Rectal smooth muscle tissue (tissue), 1 donor: ENCODE measurements around the gene GABRG3.

Experiments
- H3K27ac ChIP-seq: one replicate; pipeline ENCODE4 v1.7.0; 2013; ENCODE audit warnings: low read depth, low read length, inconsistent platforms
- H3K27me3 ChIP-seq: one replicate; pipeline ENCODE4 v1.7.0; 2013; ENCODE audit warnings: low read length; ENCODE audit not compliant: control insufficient read depth, insufficient read depth
- H3K36me3 ChIP-seq: one replicate; pipeline ENCODE4 v1.7.0; 2013; ENCODE audit warnings: low read length; ENCODE audit not compliant: control insufficient read depth, insufficient read depth
- H3K4me1 ChIP-seq: one replicate; pipeline ENCODE4 v1.7.0; 2013; ENCODE audit warnings: low read length; ENCODE audit not compliant: control insufficient read depth, insufficient read depth
- H3K4me3 ChIP-seq: one replicate; pipeline ENCODE4 v1.7.0; 2013; ENCODE audit warnings: low read length
- H3K9ac ChIP-seq: one replicate; pipeline ENCODE4 v1.7.0; 2013; ENCODE audit warnings: low read length

The GABRG3 gene

DNA sequence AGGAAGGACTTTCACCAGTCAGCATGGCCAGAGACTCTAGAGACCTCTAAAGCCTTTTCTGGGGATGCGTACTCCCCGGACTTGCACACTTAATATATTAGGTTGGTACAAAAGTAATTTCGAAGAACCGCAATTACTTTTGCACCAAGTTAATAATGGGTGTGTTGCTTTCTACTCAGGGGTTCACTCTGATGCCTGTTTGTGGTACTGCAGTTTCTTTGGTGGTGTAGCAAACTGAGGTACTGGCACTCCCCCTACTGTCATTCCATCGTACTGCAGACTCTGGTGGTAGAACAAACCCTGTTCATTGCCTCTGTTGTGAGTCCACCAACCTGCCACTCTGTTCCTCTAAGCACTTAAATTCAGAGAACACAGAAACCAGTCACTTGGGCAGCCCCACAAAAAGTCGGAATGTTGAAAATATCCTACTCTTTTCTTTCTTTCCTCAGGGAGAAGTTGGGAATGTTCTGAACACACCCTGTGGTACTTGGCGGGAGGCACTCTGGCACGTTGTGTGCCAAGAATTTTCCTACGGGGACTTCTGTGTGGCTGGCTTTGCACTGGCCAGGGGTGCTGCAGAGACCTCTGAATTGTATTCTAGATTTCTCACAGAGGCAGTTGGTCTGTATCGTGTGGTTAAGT lies 46.3 kb downstream of the GABRG3 start:
- no peaks in the 10 kb centered on the region for H3K27me3 ChIP-seq
- H3K27ac ChIP-seq, result no peak overlapping the region
- no peaks in the 10 kb centered on the region for H3K36me3 ChIP-seq
- H3K4me3 ChIP-seq, result no peak overlapping the region
- no peaks in the 10 kb centered on the region for H3K4me1 ChIP-seq
- no peak overlapping the region for H3K9ac ChIP-seq

DNA sequence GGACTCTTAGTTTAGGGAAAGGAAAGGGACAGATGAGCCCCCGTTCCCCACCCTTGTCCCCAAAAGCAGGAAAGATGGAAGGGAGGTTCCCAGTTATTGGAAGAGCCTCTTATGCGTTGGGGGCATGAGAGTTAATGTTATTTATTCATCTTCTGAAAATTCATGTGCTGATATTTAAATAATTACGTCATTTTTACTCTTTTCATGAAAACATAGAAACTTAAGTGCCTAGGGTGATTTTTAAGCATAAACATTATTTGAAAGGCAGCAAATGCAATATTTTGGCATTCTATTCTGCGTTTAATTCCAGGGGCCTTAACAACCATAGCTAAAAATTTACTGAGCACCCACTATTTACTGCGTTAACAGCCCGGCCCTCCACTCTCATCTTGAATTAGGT lies 48.7 kb downstream of the GABRG3 start:
- no peaks in the 10 kb centered on the region for H3K27me3 ChIP-seq
- H3K9ac ChIP-seq, result no peak overlapping the region
- no peaks in the 10 kb centered on the region for H3K4me1 ChIP-seq
- H3K27ac ChIP-seq, result no peak overlapping the region
- no peak overlapping the region for H3K4me3 ChIP-seq
- no peaks in the 10 kb centered on the region for H3K36me3 ChIP-seq

DNA sequence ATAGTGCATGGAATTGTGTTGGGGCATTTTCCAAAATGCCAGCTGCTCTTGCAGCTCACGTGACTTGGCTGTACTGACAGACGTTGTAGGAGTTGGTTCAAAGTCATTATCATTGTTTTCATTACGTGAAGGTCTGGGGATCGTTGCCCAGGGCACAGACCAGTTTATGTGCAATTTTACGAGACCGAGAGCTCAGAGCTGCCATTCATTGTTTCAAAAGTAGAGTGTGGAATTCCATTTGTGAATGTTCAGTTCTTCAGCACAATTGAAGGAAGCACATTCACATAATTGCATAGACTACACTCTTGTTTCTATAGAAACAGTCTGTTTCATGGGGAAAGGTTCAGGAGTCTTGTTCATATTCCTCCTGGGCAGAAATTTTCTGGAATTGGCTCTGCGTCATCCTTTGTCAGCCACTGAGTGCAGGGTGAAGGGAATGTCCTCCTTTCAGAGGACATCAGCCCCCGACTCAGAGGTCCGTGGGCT lies 54.5 kb downstream of the GABRG3 start:
- Histone ChIP-seq H3K4me3 (no peak overlapping the region), H3K27me3 (no peaks in the 10 kb centered on the region), H3K36me3 (no peaks in the 10 kb centered on the region), H3K27ac (no peak overlapping the region), H3K4me1 (no peaks in the 10 kb centered on the region), H3K9ac (no peak overlapping the region)

DNA sequence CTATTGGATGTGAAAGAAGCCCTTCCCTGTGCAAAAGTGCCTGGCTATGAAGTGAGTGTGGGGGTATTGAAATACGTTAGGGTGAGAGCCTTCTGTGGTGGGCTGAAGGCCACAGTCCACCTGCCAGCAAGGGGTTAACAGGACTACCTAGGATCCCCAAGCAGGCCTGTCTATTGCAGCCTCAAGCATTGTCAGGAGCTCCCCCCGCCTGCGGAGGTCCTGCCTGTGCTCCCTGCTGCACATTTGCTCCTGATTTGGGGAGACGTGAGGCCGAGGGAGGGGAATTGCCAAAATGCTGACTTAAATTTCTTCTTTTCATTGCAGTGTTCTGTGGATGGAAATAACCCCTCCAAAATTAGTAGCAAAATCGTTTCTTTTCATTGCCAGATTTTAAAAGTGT lies 56.2 kb downstream of the GABRG3 start:
- H3K9ac ChIP-seq, result no peak overlapping the region
- H3K4me3 ChIP-seq, result no peak overlapping the region
- H3K27ac ChIP-seq, result no peak overlapping the region
- H3K4me1 ChIP-seq, result no peaks in the 10 kb centered on the region
- H3K36me3 ChIP-seq, result no peaks in the 10 kb centered on the region
- no peaks in the 10 kb centered on the region for H3K27me3 ChIP-seq

DNA sequence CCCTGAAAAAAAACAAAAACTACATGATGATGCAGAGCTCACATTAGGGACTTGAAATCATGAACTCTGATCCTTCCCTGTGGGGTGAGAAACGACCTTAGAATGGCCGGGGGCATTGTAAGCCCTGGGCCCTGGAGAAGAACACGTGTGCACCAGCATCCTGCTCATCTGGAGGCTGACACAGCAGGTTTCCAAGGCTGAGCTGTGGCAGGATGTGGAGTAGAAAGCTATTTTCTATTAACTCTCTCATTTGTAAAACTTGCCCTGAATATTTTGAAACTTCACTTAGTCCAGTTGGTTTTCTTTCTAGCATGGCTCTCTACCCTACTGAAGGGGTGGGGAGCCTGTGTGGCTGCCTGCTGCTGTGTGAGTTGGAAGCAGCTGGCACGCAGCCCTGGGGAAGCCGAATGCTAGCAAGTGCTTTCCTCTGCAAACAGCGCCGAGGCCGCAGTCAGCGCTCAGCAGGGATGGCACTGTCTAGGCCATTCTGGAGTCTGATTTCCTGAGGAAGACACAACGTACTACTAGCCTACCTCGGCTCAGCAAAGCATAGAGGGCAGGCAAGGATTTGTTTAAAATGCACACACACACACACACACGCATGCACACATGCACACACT lies 58.0 kb downstream of the GABRG3 start:
- Histone ChIP-seq H3K36me3 (no peaks in the 10 kb centered on the region), H3K9ac (no peak overlapping the region), H3K27me3 (no peaks in the 10 kb centered on the region), H3K4me1 (no peaks in the 10 kb centered on the region), H3K4me3 (no peak overlapping the region), H3K27ac (no peak overlapping the region)

DNA sequence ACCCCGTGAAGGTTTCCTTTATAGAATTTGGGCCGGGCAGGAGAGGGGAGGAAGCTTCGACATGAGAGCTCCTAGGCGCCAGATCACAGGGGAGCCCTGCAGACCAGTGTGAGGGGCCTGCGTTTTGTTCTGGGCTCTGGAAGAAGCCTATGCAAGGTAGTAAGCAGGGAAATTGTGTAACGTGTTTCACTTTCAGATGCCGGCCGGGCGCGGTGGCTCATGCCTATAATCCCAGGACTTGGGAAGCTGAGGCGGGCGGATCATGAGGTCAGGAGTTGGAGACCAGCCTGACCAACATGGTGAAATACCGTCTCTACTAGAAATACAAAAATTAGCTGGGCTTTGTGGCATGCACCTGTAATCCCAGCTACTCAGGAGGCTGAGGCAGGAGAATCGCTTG lies 65.2 kb downstream of the GABRG3 start:
- Histone ChIP-seq H3K9ac (no peak overlapping the region), H3K36me3 (no peaks in the 10 kb centered on the region), H3K27me3 (no peaks in the 10 kb centered on the region), H3K4me1 (no peaks in the 10 kb centered on the region), H3K27ac (no peak overlapping the region), H3K4me3 (no peak overlapping the region)

DNA sequence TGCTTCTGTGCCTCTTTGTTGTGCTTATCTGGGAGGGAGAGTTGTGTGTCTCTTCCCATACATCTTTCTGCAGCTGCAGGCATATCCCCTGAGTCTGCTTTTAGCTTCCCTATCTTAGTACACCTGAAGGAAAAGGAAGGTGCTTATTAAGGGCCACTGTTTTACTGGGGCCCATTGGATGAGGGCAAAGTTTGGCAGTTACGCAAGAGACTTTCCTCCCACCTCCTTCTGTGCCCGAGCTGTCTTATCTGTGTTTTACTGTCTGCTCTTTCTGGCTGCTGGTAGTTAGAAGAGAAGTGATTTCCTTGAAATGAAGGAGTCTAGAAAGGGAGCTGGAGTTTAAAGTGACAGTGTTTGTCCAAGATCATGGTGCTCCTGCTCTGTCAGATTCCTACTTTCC lies 66.5 kb downstream of the GABRG3 start:
- H3K4me1 ChIP-seq, result no peaks in the 10 kb centered on the region
- H3K9ac ChIP-seq, result no peak overlapping the region
- no peaks in the 10 kb centered on the region for H3K36me3 ChIP-seq
- no peak overlapping the region for H3K4me3 ChIP-seq
- no peak overlapping the region for H3K27ac ChIP-seq
- no peaks in the 10 kb centered on the region for H3K27me3 ChIP-seq

DNA sequence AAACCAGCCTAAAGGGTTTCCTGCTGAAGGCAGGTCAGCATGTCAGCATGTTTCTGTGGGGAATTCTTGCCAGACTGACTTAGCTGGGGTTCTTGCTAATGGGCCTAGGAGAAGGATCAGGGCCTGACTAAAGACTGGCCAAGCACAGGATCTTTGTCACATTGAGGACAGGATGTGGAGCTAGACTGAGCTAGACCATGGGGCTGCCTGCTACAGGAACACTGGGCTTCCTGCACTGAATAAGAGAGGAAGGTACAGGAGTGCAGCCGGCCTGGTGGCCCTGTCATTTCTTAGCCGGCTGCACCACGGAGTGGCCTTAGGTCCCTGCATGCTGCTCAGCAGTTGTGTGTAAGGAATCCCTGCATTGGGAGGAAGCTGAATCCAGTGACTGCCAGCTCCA lies 68.2 kb downstream of the GABRG3 start:
- Histone ChIP-seq H3K27me3 (no peaks in the 10 kb centered on the region), H3K27ac (no peak overlapping the region), H3K36me3 (no peaks in the 10 kb centered on the region), H3K9ac (no peak overlapping the region), H3K4me3 (no peak overlapping the region), H3K4me1 (no peaks in the 10 kb centered on the region)

DNA sequence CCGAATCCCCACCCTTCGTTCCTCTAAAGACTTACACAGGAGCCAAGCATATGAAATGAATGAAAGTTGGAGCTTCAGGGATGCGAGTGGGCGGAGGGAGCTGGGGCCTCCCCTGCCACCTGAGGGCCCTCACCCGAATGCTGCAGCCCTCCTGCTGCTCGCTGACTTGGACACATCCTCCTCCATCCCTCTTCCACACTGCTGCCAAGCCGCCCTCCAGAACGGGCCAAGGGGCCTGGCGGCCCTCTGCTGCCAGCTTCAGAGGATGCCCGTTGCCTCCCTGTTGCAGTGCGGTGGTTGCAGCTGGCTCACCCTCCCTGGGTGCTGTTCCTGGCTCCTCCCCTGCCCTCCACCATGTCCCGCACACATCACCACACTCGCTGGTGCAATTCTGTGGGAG lies 71.2 kb downstream of the GABRG3 start:
- H3K4me3 ChIP-seq, result no peak overlapping the region
- no peaks in the 10 kb centered on the region for H3K36me3 ChIP-seq
- H3K27ac ChIP-seq, result no peak overlapping the region
- no peaks in the 10 kb centered on the region for H3K4me1 ChIP-seq
- H3K27me3 ChIP-seq, result no peaks in the 10 kb centered on the region
- no peak overlapping the region for H3K9ac ChIP-seq

DNA sequence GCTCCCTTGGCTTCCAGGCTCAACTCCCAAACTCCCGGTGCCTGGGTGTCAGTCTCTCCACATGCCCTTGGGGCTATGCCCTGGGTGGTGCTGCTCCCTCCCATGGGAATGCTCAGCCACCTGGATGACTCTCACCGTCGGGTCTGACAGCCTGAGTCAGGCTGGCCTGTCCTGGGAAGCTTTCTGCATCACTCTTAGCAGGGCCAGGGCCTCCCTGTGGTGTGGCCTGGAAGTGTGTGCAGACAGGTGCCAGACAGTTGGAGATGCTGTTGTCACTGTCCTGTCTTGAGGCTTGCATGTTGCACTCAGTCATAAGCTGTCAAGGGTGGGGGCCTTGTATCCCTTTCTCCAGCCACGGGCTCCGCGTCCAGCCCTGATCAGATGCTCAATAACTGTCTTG lies 71.7 kb downstream of the GABRG3 start:
- H3K27ac ChIP-seq, result no peak overlapping the region
- H3K36me3 ChIP-seq, result no peaks in the 10 kb centered on the region
- no peak overlapping the region for H3K4me3 ChIP-seq
- H3K4me1 ChIP-seq, result no peaks in the 10 kb centered on the region
- H3K27me3 ChIP-seq, result no peaks in the 10 kb centered on the region
- no peak overlapping the region for H3K9ac ChIP-seq

DNA sequence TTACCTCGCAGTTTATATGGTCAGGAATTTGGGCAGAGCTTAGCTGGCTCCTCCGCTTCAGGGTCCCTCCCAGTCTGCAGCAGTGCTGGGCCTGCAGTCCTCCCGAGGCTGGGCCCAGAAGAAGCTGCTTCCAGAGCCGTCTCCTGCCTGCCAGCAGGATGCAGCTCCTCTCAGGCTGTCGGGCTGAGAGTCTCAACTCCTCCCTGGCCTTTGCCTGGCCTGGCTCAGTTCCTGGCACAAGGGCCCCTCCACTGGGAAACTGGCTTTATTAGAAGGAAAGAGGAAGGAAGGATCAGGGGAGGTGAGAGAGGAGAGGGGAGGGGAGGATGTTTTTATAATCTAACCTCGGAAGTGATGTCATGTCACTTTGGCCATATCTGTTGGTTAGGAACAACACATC lies 72.8 kb downstream of the GABRG3 start:
- H3K4me3 ChIP-seq, result no peak overlapping the region
- H3K27me3 ChIP-seq, result no peaks in the 10 kb centered on the region
- H3K27ac ChIP-seq, result no peak overlapping the region
- no peaks in the 10 kb centered on the region for H3K4me1 ChIP-seq
- no peak overlapping the region for H3K9ac ChIP-seq
- no peaks in the 10 kb centered on the region for H3K36me3 ChIP-seq

DNA sequence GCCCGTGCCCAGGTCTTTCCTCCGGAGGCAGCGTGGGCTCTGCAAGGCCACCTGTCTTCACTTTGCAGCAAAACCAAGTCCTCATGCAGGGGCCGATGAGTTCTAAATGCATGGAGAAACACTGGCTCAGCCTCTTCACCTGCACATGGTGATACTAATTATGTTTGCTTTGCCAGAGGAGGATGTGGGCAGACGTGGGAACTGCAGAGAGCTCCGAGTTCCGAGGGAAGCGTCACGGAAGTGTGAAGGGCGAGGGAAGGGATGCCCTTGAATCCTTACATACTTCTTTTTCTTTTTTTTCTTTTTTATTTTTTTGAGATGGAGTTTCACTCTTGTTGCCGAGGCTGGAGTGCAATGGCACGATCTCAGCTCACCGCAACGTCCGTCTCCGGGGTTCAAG lies 74.8 kb downstream of the GABRG3 start:
- no peak overlapping the region for H3K9ac ChIP-seq
- no peak overlapping the region for H3K27ac ChIP-seq
- no peaks in the 10 kb centered on the region for H3K27me3 ChIP-seq
- no peaks in the 10 kb centered on the region for H3K4me1 ChIP-seq
- no peak overlapping the region for H3K4me3 ChIP-seq
- no peaks in the 10 kb centered on the region for H3K36me3 ChIP-seq

DNA sequence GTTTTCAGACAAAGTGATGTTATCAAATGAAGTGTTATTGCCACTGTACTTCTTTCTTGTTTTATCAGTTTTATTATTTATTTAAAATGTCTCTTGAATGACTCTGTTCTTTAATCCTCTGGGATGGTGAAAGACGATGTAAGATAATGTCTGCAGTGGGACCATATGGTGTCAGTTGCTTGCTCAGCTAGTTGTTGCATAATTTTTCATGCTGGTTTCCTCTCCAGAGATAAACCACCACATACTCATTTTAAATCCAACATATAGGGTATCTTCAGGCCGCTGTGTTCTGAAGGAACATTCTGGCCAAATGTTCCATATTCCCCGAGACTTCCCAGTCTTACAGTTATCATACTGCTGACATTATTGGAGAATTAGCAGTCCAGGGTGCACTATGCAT lies 75.9 kb downstream of the GABRG3 start:
- no peaks in the 10 kb centered on the region for H3K27me3 ChIP-seq
- H3K4me3 ChIP-seq, result no peak overlapping the region
- no peak overlapping the region for H3K9ac ChIP-seq
- H3K27ac ChIP-seq, result no peak overlapping the region
- no peaks in the 10 kb centered on the region for H3K4me1 ChIP-seq
- no peaks in the 10 kb centered on the region for H3K36me3 ChIP-seq
